ACC112 (cell line): ENCODE measurements around the gene HOTAIR.
A peak's percentile ranks its signal among the peaks of the same experiment; 100 is the strongest.

ENCODE experiments used
- H2AFZ ChIP-seq: fragments of 200-600 bp; sonication (generic); one replicate; pipeline ENCODE4 v1.6.0; 2017; ENCODE audit warnings: antibody characterized with exemption, low read length; ENCODE audit not compliant: unreplicated experiment
- H3K27ac ChIP-seq: fragments of 200-600 bp; sonication (generic); 2 replicates; pipeline ENCODE4 v1.5.1; 2014; ENCODE audit warnings: low read depth, mild to moderate bottlenecking, antibody characterized with exemption, low read length, moderate library complexity
- H3K27me3 ChIP-seq: fragments of 200-600 bp; sonication (generic); 2 replicates; pipeline ENCODE4 v1.6.1; 2014; ENCODE audit warnings: mild to moderate bottlenecking, antibody characterized with exemption, low read length, moderate library complexity, mixed read lengths; ENCODE audit not compliant: insufficient read depth
- H3K36me3 ChIP-seq: fragments of 200-600 bp; sonication (generic); 2 replicates; pipeline ENCODE4 v1.6.1; 2016; ENCODE audit warnings: mild to moderate bottlenecking, antibody characterized with exemption, low read length, moderate library complexity, mixed read lengths; ENCODE audit not compliant: insufficient read depth
- H3K4me1 ChIP-seq: fragments of 200-600 bp; sonication (generic); one replicate; pipeline ENCODE4 v1.6.1; 2016; ENCODE audit warnings: low read length, mixed read lengths; ENCODE audit not compliant: insufficient read depth, unreplicated experiment, control insufficient read depth
- H3K4me3 ChIP-seq: fragments of 200-600 bp; sonication (generic); 2 replicates; pipeline ENCODE4 v1.5.1; 2014; ENCODE audit warnings: mild to moderate bottlenecking, low read depth, low read length
- H3K79me2 ChIP-seq: fragments of 200-600 bp; sonication (generic); one replicate; pipeline ENCODE4 v1.6.0; 2016; ENCODE audit warnings: low read length; ENCODE audit not compliant: control insufficient read depth, unreplicated experiment, insufficient read depth

Gene HOTAIR

DNA sequence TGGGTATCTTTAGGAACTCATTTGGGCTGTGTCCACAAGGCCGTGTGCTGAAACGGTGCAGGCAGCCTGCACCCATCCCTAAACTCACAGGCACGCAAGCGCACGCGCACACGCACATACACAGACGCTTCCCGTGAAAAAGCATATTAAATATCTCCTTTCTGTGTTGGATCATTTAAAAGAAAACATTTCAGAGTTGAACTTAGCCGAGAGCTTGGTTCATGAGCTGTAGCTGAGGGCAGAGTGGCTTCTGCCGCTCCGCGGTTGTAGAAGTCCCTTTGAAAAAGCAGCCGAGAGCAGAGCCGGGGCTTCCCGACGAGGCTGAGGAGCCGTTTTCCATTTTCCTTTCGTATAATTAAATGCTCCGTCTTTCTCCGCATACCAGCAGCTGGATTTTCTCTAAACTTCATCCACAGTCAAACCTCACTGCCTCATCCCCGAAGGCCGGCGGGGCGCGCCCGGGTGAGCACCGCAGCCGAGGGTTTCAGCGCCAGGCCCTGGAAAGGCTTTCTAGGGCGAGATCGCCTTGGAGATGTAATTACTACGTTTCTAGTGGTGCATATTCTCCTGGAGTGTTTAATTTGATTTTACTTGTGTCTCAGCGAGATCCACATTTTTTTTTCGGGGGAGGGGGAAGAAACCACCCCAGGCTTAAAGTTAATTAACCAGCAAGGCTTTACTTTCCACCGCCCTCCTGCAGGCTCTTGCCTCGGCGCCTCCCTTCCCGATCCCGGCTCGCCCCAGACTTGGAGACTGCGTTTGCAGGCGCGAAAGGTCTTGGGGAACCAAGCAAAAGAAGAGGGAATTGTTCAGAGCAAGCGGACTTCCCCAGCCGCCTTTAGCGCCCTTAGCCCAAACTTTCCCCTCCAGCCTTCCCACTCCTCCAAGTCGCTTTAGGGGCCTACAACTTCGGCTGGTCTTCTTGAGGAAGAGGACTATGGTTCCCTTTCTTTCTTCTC, 39.1 kb downstream of the HOTAIR start:
- H3K4me3 ChIP-seq: peak overlapping the region; percentile 34
- peaks cover 100% of the 10 kb centered on the region for H3K27me3 ChIP-seq
- no peak overlapping the region for H3K27ac ChIP-seq

GRCh38 chr12:53932915-53933314, 41.8 kb downstream of the HOTAIR start:
- H3K36me3 ChIP-seq: no peaks in the 10 kb centered on the region
- H2AFZ ChIP-seq: no peak overlapping the region
- H3K27me3 ChIP-seq: peaks cover 100% of the 10 kb centered on the region
- H3K4me3 ChIP-seq: no peak overlapping the region
- H3K27ac ChIP-seq: no peak overlapping the region
- no peaks in the 10 kb centered on the region for H3K4me1 ChIP-seq
- H3K79me2 ChIP-seq: no peaks in the 10 kb centered on the region

More for the DNA sequence above, 39.1 kb downstream of the HOTAIR start:
- Histone ChIP-seq H3K4me1 (no peaks in the 10 kb centered on the region), H3K36me3 (no peaks in the 10 kb centered on the region), H3K79me2 (no peaks in the 10 kb centered on the region), H2AFZ (no peak overlapping the region)

DNA sequence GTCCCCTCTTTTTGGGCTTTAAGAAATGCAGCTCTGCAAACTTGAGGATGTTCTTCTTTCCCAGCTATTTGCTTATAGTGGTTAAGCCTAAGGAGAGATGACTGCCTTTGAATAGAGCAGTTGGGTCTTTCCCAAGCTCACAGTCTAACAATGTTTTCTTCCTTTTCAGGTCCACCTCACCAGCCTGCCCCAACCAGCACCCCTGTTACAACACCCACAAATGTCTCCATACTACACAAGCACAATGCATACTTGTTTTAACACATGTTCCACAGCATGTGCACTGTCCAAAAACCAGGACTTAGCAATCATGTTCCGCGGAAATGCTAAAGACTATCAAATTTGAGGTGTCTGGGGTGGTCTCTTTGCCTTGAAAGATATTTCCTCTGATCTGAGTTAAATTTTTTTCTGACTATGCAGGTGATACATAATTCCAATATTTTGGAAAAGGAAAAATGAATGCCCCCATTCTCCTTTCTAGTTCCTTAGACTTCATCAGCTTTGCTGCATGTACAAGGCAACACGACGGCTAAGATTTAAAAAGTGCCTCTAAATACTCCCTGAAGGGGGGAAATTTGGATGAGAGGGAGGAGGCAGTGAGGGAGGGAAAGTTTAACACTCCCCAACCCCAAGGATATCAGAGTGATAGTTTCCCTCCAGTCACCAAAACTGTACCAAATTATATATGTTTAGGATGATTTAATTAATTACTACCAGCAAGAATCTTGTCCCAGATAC, 42.7 kb downstream of the HOTAIR start:
- Histone ChIP-seq H3K4me1 (no peaks in the 10 kb centered on the region), H2AFZ (no peak overlapping the region), H3K36me3 (no peaks in the 10 kb centered on the region), H3K4me3 (no peak overlapping the region), H3K79me2 (no peaks in the 10 kb centered on the region), H3K27ac (no peak overlapping the region), H3K27me3 (peaks cover 100% of the 10 kb centered on the region)

DNA sequence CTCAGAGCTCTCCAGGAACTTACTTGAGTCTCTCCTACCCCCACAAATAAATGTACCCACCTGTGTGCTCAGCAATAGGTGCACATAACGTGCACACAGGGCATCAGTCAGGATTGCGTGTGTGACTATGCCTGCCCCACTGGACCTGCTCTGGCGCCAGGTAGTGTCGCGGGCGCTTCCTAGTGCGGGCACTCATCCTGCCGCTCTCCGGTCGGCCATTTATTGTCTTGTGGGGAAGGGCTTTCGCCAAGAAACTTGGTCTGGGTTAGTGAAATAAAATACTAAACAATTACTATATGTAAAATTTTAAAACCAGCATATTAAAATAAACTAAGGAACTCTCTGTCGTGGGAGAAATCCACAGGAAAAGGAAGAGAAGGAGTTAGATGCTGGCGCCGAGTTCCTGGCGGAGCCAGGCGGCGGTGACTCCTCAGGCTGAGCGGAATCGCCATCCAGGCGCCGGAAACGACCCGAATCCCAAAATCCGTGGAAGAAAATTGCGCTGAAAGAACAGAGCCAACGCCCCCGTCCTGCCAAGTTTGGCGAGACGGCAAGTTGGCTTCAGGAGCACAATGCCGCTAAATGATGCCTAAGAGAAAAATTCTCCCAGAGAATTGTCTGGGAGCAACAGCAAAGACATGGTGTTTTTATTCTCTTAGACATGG, 44.0 kb downstream of the HOTAIR start:
- Histone ChIP-seq H3K27me3 (peaks cover 100% of the 10 kb centered on the region), H3K79me2 (no peaks in the 10 kb centered on the region), H3K36me3 (no peaks in the 10 kb centered on the region), H2AFZ (no peak overlapping the region), H3K4me1 (no peaks in the 10 kb centered on the region), H3K4me3 (no peak overlapping the region), H3K27ac (no peak overlapping the region)

DNA sequence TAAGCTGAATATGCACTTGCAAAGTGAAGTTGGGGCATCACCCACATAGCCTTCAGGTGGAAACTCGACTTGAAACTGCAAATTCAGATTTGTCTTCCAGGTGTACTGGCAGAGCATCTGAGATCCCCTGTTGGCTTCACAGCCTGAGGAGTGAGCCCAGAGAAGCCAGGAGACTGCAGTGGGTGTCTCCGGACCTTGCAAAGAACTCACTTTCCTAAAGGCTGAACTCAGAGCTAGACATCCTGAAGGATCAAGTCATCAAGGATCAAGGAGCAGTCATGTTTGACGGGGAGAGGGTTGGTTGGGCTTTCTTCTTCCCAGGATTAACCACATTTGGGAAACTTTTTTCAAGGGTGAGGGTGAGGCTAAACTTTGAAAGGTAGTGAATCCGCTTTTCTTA, 45.2 kb downstream of the HOTAIR start:
- no peak overlapping the region for H3K27ac ChIP-seq
- no peaks in the 10 kb centered on the region for H3K79me2 ChIP-seq
- no peak overlapping the region for H3K4me3 ChIP-seq
- no peaks in the 10 kb centered on the region for H3K4me1 ChIP-seq
- no peaks in the 10 kb centered on the region for H3K36me3 ChIP-seq
- no peak overlapping the region for H2AFZ ChIP-seq
- H3K27me3 ChIP-seq: peaks cover 100% of the 10 kb centered on the region

GRCh38 chr12:53928054-53928835, 46.5 kb downstream of the HOTAIR start:
- Histone ChIP-seq H3K27me3 (peaks cover 100% of the 10 kb centered on the region), H3K27ac (no peak overlapping the region), H3K79me2 (no peaks in the 10 kb centered on the region), H3K4me3 (no peak overlapping the region), H3K36me3 (no peaks in the 10 kb centered on the region), H3K4me1 (no peaks in the 10 kb centered on the region), H2AFZ (no peak overlapping the region)

DNA sequence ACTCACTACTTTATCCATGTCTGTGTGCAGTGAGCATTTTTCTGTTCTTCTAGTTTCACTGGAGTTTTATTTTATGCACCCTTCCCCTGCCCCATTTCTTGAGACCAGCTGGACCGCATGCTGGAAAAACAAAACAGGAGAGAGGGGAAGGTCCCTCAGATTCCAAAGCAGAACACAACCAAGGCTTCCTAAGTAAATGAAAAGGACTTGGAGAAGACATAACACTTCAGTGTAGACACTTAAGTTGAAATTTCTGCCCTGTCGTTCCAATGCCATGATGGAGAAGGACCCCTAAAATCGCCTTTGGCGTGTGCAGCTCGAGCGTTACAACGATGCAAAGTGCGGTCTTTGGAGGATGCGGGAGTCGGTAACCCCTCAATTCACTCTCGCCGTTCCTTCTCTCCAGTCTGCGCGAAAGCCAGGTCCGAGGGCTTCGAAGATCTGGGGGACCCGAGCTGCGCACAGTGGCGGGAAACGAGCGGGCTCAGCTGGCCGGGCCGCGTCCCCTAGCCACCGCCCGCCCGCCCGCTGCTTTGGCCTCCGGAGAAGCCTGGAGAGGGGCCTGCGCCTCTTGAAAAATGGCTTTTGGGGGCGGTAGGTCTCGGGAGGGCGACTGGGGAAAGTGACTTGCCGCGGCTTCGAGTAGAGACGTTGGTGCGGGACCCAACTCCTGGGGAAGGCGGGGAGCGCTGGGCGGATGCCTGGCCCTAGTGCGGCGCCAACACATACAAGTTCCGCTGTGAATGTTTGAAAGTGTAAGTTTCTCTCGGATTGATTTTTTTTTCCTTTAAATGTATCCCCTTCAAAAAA, 47.3 kb downstream of the HOTAIR start:
- no peak overlapping the region for H3K4me3 ChIP-seq
- no peaks in the 10 kb centered on the region for H3K4me1 ChIP-seq
- H3K27ac ChIP-seq: no peak overlapping the region
- no peak overlapping the region for H2AFZ ChIP-seq
- no peaks in the 10 kb centered on the region for H3K79me2 ChIP-seq
- H3K27me3 ChIP-seq: peaks cover 100% of the 10 kb centered on the region
- H3K36me3 ChIP-seq: no peaks in the 10 kb centered on the region

DNA sequence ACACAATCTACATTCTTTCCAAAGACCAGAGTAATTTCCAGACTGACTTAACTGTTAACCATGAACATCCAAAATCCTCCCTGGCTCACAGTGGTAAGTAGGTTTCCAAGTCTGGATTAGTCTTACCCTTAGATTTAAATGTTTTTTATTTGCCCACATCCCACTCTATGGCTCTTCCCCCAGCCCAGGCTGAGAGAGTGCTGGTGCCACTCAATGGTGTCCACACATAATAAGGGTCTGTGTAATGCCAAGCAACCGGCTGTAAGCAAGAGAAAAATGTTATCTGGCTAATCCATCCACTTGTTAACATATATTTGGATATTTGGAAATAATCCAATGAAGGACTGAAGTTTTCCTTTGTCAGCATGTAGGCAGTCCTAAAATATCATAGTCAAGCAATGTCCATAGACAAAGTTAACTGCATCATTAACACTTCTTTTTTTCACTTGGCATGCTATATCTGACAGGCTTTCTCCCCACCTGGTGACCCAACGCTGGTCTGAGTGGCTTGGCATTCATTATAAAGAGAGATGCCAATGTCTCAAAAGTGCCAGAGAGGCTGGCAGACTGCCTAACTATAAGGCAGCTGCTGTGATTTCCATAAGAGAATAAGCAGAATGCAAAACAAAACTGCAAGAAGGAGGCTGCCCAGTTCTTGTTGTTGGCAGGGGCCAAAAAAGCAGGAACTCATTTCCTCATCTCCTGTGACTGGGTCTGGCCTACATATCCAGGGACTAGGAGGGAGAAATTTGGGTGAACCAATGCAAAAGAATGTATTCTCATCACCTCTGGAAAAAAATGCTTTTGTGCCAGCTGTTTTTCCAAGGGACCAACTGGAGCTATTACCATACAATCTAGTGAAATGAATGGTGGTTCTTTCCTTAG, 50.0 kb downstream of the HOTAIR start:
- H3K4me1 ChIP-seq: no peaks in the 10 kb centered on the region
- no peak overlapping the region for H3K4me3 ChIP-seq
- no peak overlapping the region for H2AFZ ChIP-seq
- no peaks in the 10 kb centered on the region for H3K79me2 ChIP-seq
- no peak overlapping the region for H3K27ac ChIP-seq
- H3K36me3 ChIP-seq: no peaks in the 10 kb centered on the region
- H3K27me3 ChIP-seq: peaks cover 98% of the 10 kb centered on the region
